ENCODE results near the gene ABCB8. TPM values are rescaled to one million over a fixed set of nuclear protein-coding genes. Genes with fewer than 3 reads are reported as not detected.

The ABCB8 gene
- total and polyA plus RNA-seq, 2 of the 4 experiments (the other 2 are of a cell fraction), result 16.3 to 26.8 TPM

DNA sequence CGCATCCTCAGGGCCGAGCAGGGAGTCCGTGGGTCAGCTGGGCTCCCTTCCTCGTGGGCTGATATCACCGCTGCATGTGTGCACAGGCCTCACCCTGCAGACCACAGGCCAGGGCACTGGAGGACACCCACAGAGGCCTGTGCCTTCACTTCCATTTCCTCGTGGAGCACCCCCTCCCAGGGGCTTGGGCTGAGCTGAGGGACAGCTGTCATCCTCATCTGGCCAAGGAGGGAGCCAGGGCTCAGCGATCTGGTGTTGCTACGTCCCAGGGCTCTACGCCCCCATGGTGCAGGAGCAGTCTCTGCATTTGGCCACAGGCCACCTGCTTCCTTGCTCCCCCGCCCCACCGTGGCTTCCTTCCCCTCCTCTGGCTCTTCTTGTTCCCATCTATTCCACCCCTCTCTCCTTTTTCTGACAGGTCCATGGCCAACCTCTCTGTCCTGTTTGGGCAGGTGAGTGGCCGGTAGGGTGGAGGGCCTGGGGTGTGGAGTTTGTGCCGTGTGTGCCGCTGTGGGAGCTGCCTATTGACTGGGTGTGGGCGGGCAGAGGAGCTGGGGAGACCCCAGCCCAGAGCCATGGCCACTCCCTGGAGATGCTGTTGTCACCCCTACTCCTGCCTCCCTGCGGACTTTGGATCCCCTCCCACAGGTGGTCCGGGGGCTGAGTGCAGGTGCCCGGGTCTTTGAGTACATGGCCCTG, 11.7 kb downstream of the ABCB8 start:
- Histone ChIP-seq H3K23ac (ENCODE audit: low read depth, low read length) (no peak overlapping the region), H2BK15ac (ENCODE audit: low read depth, low read length) (no peak overlapping the region), H2AK5ac (ENCODE audit: low read depth, low read length) (peak overlapping the region; percentile 36), H3K14ac (replicated peaks; ENCODE audit: low read depth, low read length) (peak overlapping the region; percentile 45; the same call in 1 of the 2 replicates), H3K56ac (ENCODE audit: extremely low read depth, insufficient read depth, low read length) (no peak overlapping the region), H3K27me3 (ENCODE audit: control insufficient read depth, insufficient read depth, low read length) (no peaks in the 10 kb centered on the region), H3K36me3 (ENCODE audit: control insufficient read depth, insufficient read depth, low read length) (peaks cover 30% of the 10 kb centered on the region), H3K4ac (ENCODE audit: low read depth, low read length) (peak overlapping the region; percentile 64), H3K9me3 (ENCODE audit: control insufficient read depth, insufficient read depth, low read length) (no peaks in the 10 kb centered on the region), H4K91ac (ENCODE audit: insufficient read depth, low read depth, low read length) (peak overlapping the region; percentile 17; the same call in 1 of the 2 replicates), H2BK120ac (ENCODE audit: low read depth, low read length) (peak overlapping the region; percentile 77), H3K4me2 (ENCODE audit: low read depth, low read length) (no peak overlapping the region), H3K9me1 (ENCODE audit: insufficient read depth, low read length) (peaks cover 18% of the 10 kb centered on the region), H3K4me3 (ENCODE audit: insufficient read depth, low read depth, low read length) (no peak overlapping the region), H2AK9ac (replicated peaks; ENCODE audit: low read depth, low read length, poor library complexity) (peak overlapping the region; percentile 67), H3K27ac (ENCODE audit: insufficient read depth, low read length) (no peak overlapping the region; the same call in 1 of the 2 replicates), H3K9ac (ENCODE audit: low read depth, low read length) (no peak overlapping the region), H2BK5ac (ENCODE audit: low read depth, low read length, poor library complexity, severe bottlenecking) (peak overlapping the region; percentile 41), H2AFZ (replicated peaks; ENCODE audit: low read length, poor library complexity) (no peak overlapping the region), H4K5ac (ENCODE audit: low read depth, low read length) (no peak overlapping the region), H3K18ac (ENCODE audit: low read depth, low read length) (no peak overlapping the region), H2BK20ac (ENCODE audit: low read depth, low read length) (0 out of 2 replicates have a peak overlapping the region, but pooled peaks have one; percentile 10), H4K8ac (ENCODE audit: low read depth in 2 of 2, low read length in 2 of 2) (peak overlapping the region in 1 of 2 experiments; percentile 24; a peak in 1 of 4 replicates), H3K79me1 (ENCODE audit: low read depth in 1 of 2, low read length in 2 of 2) (peaks cover 0 to 12% of the 10 kb centered on the region in 2 experiments; a peak in 1 of 4 replicates), H3K4me1 (ENCODE audit: control insufficient read depth, insufficient read depth, low read length) (peaks cover 17% of the 10 kb centered on the region), H4K20me1 (ENCODE audit: insufficient read depth, low read length) (peaks cover 8% of the 10 kb centered on the region)
- ChIA-PET POLR2A (ENCODE audit: unreplicated experiment) (no interaction called here), CTCF (interaction anchor here (0.8 to 1.3 kb wide), 3 partner anchors 45 to 78 kb away, joined by 3 to 4 read pairs (median 3); no protein-coding TSS in a partner anchor)
- dilution Hi-C loops (cut with HindIII; ENCODE audit: low sequenced_read_pairs, unreplicated experiment) (no loop called here), in situ Hi-C loops (cut with MboI; ENCODE audit: low sequenced_read_pairs) (no loop called here), intact Hi-C loops (cut with micrococcal nuclease) (no loop called here)
- TF ChIP-seq MAFK (IDR thresholded peaks at IDR 0.05; ENCODE audit: low read depth, low read length), result no peak
- TF ChIP-seq MAZ (IDR thresholded peaks at IDR 0.05; ENCODE audit: borderline replicate concordance, low read depth, low read length), result no peak
- TF ChIP-seq FOS (IDR thresholded peaks at IDR 0.05; ENCODE audit: low read depth, low read length), result no peak
- TF ChIP-seq CEBPB (IDR thresholded peaks at IDR 0.05; ENCODE audit: low read depth, low read length), result no peak
- no peak for TF ChIP-seq MXI1 (IDR thresholded peaks at IDR 0.05; ENCODE audit: borderline replicate concordance, low read depth, low read length)
- no peak for TF ChIP-seq NFE2L2 (IDR thresholded peaks at IDR 0.05; ENCODE audit: low read depth, low read length)
- TF ChIP-seq BHLHE40 (IDR thresholded peaks at IDR 0.05; ENCODE audit: low read depth, low read length), result no peak
- no peak; the same call in 1 of the 2 replicates for ATAC-seq (ENCODE audit: low read depth)
- no peak for DNase-seq
- BruUV-seq (replicated peaks), result no TSS peak
- WGBS, 2 experiments (ENCODE audit: extremely low coverage in 2 of 2, insufficient read length in 1 of 2), result 58% methylated on average over 6 of the region's 18 CpGs; no CpG with 5 or more reads in 1 of the 2 experiments
